ENCODE measurements around the gene LSR.

The LSR gene

GRCh38 chr19:35288906-35289305 lies 40.1 kb downstream of the LSR start:
- no peak for FAIRE-seq

DNA sequence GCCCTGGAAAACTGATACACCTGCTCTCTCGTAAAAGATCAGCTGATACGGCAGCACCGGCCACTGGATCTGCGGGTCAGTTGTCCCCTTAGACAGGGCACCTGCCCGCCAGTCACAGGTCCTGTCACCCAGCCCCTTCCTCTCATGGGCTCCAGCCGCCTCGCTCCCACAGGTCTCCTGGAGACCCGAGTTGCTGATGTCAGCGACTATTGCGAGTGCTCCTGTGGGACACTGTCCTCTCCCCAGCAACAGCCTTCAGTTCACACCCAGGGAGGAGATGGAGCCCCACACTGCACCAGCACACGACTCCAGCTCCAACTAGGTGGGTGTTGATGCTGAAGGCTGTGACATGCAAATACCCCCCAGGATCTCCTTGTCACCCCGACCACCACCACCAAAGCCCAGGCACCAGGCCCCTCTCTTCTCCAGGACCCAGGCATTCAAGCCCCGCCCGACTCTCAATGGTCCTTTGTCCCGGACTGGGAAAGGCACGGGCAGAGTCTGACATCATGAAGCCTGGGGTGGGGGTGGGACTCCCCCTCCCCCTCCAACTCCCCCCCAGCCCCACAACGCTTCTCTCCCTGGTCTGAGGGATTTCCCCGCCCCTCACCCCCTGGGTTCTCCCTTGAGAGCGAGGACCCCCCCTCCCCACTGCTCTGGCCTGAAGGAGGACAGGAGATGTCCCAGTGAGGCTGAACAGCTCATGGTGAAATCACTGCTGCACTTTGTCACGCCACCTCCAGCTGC lies 41.8 kb downstream of the LSR start:
- no peak for FAIRE-seq

- no peak for FAIRE-seq
Measured at GRCh38 chr19:35291259-35291658, 42.5 kb downstream of the LSR start.

DNA sequence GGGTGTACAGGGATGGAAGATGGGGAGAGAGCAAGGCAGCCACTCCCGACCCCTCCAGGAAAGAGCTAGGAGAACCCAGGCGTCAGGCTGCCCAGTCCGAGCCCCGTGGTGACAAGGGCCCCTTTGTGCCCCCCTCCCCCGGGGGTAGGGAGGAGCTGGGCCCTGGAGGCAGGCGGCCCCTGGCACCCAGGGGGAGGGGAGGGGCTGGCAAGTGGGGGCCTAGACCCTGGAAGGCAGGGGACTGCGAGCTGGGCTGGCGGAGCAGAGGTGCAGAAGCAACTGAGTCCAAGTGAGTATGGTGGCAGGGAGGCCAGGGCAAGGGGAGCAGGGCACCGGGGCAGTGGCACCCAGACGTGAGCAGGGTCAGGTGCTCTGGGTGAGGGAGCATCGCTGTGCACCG lies 43.1 kb downstream of the LSR start, which contains the start of gene MAG:
TSS of gene MAG (plus strand) at position 246 of the 400 bp plus-strand sequence. CDS start 3,248 bp downstream, outside the sequence.
- FAIRE-seq: no peak

DNA sequence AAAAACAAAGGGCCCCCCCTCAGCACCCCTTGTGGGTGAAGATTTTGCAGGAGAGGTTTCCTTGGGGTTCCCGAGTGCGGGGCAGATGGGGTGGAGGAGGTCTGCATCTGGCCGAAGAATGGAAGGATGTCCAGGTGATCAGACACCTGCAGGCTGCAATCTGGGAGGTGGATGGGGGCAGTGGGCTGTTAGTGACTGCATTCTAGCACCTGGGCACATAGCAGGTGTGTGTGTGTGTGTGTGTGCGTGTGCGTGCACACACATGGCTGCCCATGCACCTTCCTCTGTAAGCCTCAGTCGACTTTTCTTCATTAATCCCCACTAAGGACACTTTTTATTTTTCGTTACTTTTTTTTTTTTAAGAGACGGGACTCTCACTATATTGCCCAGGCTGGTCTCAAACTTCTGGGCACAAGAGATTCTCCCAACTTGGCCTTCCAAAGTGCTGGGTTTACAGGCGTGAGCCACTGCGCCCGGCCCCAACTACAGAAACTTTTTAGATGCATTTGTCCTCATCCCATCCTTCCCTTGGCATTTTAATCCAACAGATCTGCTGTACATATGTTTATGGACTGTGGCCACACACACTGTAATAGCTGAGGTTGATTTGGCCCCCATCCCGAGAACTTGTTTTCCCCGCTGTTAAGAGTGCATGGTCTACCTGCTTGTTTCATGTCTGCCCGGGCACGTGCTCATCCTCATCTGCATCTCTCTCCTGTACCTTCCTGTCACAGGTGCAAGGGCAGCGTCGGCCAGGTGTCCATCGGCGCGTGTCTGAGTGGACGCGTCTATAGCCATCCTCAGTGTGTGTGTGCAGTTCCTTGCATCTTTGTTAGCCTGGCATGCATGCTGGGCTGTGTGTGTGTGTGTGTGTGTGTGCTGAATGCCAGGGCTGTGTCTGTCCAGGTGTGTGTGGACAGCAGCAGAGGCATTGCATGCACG lies 43.9 kb downstream of the LSR start:
- FAIRE-seq: no peak

DNA sequence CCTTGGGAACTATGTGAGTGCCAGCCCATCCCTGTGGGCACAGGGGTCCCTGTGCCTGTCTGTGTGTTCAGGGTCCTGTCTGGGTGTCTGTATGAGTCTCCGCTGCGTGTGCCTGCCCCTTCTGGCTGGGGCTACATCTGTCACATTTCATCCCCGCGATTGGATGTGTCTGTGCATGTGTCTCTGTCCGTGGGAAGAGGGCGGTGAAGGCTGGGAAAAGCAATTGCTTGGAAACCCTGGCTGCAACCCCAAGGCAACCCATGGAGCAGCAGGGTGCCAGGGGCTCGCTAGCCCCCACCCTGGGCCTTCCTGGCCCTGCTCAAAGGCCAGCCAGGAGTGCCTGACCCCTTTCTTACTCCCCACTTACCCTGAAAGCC lies 44.5 kb downstream of the LSR start:
- no peak for FAIRE-seq

DNA sequence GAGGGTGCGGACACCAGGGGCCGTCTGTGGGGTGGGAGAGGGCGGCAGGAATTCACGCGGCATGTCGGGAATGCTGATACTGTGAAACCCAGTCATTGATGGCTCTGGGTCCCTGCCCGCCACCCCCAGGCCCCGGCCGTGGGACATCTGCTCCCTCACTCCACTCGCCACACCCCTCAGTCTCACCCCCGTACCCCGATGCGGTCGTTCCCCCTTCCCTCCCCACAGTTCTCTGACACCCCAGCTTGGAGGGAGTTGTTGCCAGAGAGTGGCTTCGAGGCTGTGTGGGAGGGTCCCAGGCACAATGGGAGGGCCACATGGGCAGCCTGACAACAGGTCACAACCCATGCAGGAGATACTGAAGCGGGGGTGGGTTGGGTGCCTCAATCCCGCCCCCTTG lies 45.0 kb downstream of the LSR start:
- no peak for FAIRE-seq

DNA sequence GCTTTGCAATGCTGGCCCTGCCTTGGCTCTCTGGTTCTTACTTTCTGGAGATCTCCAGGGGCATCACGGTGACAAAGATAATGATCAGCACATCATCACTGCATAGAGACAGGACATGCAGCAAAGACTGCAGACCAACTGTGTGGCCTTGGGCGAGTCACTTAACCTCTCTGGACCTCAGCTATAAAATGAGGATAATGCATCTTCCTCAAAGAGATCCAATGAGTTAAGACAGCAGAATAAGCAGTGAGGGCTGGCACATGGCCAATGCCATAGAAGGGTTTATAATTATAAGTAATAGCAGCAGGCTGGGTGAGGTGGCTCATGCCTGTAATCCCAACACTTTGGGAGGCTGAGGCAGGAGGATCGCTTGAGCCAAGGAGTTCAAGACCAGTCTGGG lies 45.5 kb downstream of the LSR start:
- FAIRE-seq: no peak

DNA sequence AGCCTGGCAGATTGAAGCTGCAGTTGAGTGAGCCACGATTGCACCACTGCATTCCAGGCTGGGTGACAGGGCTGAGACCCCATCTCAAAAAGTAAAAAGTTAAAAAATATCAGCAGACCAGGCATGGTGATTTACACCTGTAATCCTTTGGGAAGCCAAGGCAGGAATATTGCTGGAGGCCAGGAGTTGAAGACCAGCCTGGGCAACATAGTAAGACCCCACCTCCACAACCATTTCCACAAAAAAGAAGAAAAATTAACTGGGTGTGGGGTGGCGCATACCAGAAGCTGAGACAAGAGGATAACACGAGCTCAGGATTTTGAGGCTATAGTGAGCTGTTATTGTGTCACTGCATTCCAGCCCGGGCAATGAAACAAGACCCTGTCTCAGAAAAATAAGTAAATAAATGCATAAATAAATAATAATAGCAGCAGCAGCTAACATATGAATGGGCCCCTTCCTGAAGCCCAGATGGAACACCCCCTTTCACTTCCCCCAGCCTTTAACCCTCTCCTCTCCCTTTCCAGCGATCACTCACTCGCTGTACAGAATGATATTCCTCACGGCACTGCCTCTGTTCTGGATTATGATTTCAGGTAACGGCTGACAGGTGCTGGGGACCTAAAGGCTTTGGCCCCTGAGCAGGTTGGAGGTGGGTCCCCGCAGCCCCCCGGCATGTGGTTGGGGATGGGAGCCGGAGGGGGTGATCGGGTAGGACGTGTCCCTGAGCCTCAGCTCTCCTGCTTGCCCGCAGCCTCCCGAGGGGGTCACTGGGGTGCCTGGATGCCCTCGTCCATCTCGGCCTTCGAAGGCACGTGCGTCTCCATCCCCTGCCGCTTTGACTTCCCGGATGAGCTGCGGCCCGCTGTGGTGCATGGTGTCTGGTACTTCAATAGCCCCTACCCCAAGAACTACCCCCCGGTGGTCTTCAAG lies 46.3 kb downstream of the LSR start:
- FAIRE-seq: no peak

DNA sequence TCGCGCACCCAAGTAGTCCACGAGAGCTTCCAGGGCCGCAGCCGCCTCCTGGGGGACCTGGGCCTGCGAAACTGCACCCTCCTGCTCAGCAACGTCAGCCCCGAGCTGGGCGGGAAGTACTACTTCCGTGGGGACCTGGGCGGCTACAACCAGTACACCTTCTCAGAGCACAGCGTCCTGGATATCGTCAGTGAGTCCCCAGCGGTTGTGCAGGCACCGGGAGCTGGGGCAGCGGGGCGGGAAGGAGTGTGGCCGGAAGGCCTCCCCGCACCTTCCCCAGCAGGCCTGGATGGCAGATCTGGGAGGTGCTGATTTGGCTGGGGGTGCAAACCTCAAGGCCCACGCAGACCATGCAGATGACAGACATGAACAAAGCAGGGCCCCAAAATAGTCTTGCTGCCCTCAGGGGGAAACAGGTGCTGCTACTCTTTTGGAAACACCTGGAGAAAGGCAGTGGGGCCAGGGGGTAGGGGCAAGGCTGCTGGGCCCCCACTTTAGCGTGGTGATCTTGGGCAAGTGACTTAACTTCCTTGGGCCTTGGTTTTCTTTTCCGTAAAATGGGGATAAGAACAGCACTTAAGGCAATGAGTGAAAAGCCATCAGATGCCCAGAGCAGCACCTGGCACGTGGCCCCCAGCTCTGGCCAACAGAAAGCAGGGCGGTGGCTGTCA lies 47.1 kb downstream of the LSR start:
- FAIRE-seq: no peak

GRCh38 chr19:35296644-35297514 lies 48.1 kb downstream of the LSR start:
- no peak for FAIRE-seq

DNA sequence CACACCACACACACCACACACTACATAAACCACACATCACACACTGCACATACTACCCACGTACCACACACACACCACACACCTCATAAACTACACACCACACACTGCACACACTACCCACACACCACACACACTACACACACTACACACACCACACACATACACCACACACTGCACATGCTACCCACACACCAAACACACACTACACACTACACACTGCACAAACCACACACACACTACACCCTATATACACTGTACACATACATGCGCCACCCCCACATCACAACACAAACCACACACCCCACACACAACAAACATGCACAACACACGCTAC lies 48.7 kb downstream of the LSR start:
- no peak for FAIRE-seq

DNA sequence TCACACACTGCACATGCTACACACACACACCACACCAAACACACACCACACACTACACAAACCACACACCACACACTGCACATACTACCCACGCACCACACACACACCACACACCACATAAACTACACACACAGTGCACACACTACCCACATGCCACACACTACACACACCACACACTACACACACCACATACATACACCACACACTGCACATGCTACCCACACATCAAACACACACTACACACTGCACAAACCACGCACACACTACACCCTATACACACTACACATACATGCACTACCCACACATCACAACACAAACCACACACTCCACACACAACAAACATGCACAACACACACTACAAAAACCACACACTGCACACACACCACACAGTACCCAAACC lies 49.1 kb downstream of the LSR start:
- FAIRE-seq: no peak

DNA sequence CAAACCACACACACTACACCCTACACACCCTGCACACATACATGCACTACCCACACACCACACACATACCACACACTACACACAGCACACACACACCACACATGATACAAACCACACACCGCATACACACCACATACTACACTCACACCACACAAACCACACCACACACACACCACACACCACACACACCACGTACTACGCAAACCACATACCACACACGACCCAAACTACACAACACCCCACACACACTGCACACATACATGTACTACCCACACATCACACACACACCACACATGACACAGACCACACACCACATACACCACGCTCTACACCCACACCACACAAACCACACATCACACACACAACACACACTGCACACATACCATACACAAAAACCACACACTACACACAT lies 49.8 kb downstream of the LSR start:
- FAIRE-seq: no peak

GRCh38 chr19:35299523-35300338 lies 50.9 kb downstream of the LSR start:
- no peak for FAIRE-seq

DNA sequence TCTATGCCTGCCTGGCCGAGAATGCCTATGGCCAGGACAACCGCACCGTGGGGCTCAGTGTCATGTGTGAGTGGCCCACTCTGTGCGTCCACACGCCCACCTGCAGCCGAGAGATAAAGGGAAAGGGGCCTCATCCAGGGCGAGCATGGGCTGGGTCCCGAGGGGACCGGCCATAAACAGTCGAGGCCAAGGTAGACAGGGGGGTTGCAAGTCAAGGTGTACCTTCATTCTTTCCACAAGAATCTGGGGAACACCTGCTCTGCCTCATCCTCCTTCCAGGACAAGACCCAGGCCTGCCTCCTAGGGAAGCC lies 51.5 kb downstream of the LSR start:
- no peak for FAIRE-seq

DNA sequence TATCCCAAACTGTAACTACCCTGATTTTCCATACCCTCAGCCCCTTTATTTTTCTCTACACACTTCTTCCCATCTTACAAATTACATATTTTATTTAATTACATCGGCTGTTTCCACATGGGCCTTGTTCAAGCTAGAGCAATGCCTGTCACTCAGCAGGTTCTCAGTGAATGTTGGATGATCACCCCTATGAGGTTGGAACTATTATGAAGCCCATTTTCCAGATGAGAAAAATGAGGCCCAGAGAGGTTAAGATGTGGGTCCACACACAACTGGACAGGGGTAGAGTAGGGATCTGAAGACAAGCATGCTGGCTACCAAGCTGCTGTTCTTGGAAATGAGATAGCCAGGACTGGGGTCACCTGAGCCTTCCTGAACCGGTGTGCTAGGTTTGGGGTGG lies 53.2 kb downstream of the LSR start:
- no peak for FAIRE-seq

DNA sequence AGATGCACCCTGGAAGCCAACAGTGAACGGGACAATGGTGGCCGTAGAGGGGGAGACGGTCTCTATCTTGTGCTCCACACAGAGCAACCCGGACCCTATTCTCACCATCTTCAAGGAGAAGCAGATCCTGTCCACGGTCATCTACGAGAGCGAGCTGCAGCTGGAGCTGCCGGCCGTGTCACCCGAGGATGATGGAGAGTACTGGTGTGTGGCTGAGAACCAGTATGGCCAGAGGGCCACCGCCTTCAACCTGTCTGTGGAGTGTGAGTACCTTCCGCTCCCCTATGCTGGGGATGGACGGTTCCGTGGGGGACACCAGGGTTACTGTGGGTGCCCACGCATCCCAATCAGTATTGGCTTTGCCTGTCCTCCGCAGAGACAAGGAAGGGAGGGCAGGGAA lies 53.6 kb downstream of the LSR start:
- FAIRE-seq: no peak

- no peak for FAIRE-seq
Measured at GRCh38 chr19:35303357-35303915, 54.6 kb downstream of the LSR start.

GRCh38 chr19:35304036-35304435 lies 55.2 kb downstream of the LSR start:
- no peak for FAIRE-seq

Data from A204.1 (cell line).